ENCODE measurements around the gene FIP1L1. TPM values are rescaled to one million over a fixed set of nuclear protein-coding genes. Genes with fewer than 3 reads are reported as not detected.

FIP1L1 gene
- polyA plus RNA-seq, 1 of the 3 experiments (the other 2 are of a cell fraction): 20.3 TPM

DNA sequence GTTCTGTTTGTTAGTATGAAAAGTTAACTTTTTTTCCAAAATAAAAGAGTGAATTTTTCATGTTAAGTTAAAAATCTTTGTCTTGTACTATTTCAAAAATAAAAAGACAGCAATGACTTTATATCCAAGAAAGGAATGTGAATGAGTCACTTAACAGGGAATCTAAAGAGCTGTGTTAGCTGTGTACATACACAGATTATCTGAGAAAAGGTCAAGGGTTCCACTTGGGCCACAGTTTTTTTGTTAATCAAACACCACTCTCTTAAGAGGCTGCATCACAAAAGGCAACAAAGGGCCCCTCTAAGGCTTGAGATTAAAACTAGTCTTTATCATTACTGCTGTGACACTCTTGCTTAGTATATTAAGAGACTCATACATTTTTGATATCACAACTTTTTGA, 82.1 kb downstream of the FIP1L1 start:
- H3K79me2 ChIP-seq (ENCODE audit: insufficient read depth): no peaks in the 10 kb centered on the region
- H3K27me3 ChIP-seq (ENCODE audit: insufficient read depth): no peaks in the 10 kb centered on the region
- no peaks in the 10 kb centered on the region for H3K9me2 ChIP-seq
- no peaks in the 10 kb centered on the region for H3K9me3 ChIP-seq
- H4K20me1 ChIP-seq (ENCODE audit: insufficient read depth): no peaks in the 10 kb centered on the region
- peaks cover 11% of the 10 kb centered on the region for H3F3A ChIP-seq (replicated peaks; ENCODE audit: insufficient read depth)
- H3K4me2 ChIP-seq: no peak overlapping the region; the same call in 1 of the 2 replicates
- no peak overlapping the region for H2AFZ ChIP-seq (ENCODE audit: low read depth)
- no peak for DNase-seq
- peaks cover 0 to 18% of the 10 kb centered on the region in 2 experiments; a peak in 2 of 4 replicates for H3K4me1 ChIP-seq (ENCODE audit: control insufficient read depth in 1 of 2, insufficient read depth in 2 of 2, low read depth in 1 of 2, low read length in 1 of 2)
- no peak overlapping the region for H3K4me3 ChIP-seq (ENCODE audit: low read depth in 2 of 2, low read length in 1 of 2)
- H3K9ac ChIP-seq: no peak overlapping the region
- ChIA-PET CTCF (interaction anchor here (1.1 kb wide), 1 partner anchor 769 kb away, joined by 3 read pairs; no protein-coding TSS in a partner anchor), POLR2A (no interaction called here)
- H3K27ac ChIP-seq (ENCODE audit: low read depth in 2 of 2, low read length in 1 of 2): peak overlapping the region in 1 of 2 experiments; percentile 39; a peak in 2 of 4 replicates
- peaks cover 83% of the 10 kb centered on the region in 2 experiments for H3K36me3 ChIP-seq (replicated peaks in 1 of 2; ENCODE audit: control insufficient read depth in 1 of 2, insufficient read depth in 2 of 2, low read length in 1 of 2)
- TF ChIP-seq, protein P1, sequence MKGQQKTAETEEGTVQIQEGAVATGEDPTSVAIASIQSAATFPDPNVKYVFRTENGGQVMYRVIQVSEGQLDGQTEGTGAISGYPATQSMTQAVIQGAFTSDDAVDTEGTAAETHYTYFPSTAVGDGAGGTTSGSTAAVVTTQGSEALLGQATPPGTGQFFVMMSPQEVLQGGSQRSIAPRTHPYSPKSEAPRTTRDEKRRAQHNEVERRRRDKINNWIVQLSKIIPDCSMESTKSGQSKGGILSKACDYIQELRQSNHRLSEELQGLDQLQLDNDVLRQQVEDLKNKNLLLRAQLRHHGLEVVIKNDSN (IDR thresholded peaks at IDR 0.05; ENCODE audit: borderline replicate concordance, low read depth): no peak
- TF ChIP-seq JUND (IDR thresholded peaks at IDR 0.05) (peak; percentile 54), RXRA (IDR thresholded peaks at IDR 0.05; ENCODE audit: borderline replicate concordance, low read depth) (0 out of 2 replicates have a peak, but pooled peaks have one; percentile 28), FOSL2 (IDR thresholded peaks at IDR 0.05; ENCODE audit: borderline replicate concordance, low read depth) (peak; percentile 73), TCF12 (IDR thresholded peaks at IDR 0.05) (peak; percentile 29; the same call in 1 of the 2 replicates)
- TF ChIP-seq, protein P2, sequence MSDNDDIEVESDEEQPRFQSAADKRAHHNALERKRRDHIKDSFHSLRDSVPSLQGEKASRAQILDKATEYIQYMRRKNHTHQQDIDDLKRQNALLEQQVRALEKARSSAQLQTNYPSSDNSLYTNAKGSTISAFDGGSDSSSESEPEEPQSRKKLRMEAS (IDR thresholded peaks at IDR 0.05; ENCODE audit: low read depth): no peak

DNA sequence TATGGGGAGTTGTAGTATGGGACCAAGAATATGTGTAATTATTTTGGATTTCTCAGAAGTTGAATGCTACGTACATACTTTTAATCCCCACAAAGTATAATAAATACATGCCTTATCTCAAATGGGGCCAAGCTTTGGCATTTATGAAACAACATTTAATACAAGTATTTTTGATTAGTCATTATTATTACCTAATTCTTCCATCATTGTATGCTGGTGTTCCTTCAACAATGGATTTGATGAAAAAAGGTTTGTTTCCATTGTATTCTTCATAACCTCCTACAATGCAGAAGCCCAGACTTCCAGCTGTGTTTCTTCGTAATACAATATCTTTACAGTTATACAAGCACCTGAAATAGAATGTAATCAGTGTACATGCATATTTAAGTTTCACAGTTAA, 83.8 kb downstream of the FIP1L1 start:
- ChIA-PET CTCF (no interaction called here), POLR2A (no interaction called here)
- peaks cover 0 to 18% of the 10 kb centered on the region in 2 experiments; a peak in 2 of 4 replicates for H3K4me1 ChIP-seq (ENCODE audit: control insufficient read depth in 1 of 2, insufficient read depth in 2 of 2, low read depth in 1 of 2, low read length in 1 of 2)
- no peak for TF ChIP-seq POLR2AphosphoS5 (IDR thresholded peaks at IDR 0.05; ENCODE audit: low read depth, low read length)
- TF ChIP-seq FOSL2 (IDR thresholded peaks at IDR 0.05; ENCODE audit: borderline replicate concordance, low read depth): no peak
- no peak for TF ChIP-seq GABPA (IDR thresholded peaks at IDR 0.05; ENCODE audit: low read depth)
- no peak for TF ChIP-seq CHD2 (IDR thresholded peaks at IDR 0.05; ENCODE audit: low read length, partially characterized antibody)
- no peaks in the 10 kb centered on the region for H3K79me2 ChIP-seq (ENCODE audit: insufficient read depth)
- no peaks in the 10 kb centered on the region for H3K27me3 ChIP-seq (ENCODE audit: insufficient read depth)
- no peak overlapping the region for H3K4me3 ChIP-seq (ENCODE audit: low read depth in 2 of 2, low read length in 1 of 2)
- no peaks in the 10 kb centered on the region for H3K9me3 ChIP-seq
- no peak overlapping the region for H3K27ac ChIP-seq (ENCODE audit: low read depth in 2 of 2, low read length in 1 of 2)
- no peak overlapping the region for H3K4me2 ChIP-seq
- peaks cover 69% of the 10 kb centered on the region in 2 experiments for H3K36me3 ChIP-seq (replicated peaks in 1 of 2; ENCODE audit: control insufficient read depth in 1 of 2, insufficient read depth in 2 of 2, low read length in 1 of 2)
- no peak overlapping the region for H3K9ac ChIP-seq
- H3F3A ChIP-seq (replicated peaks; ENCODE audit: insufficient read depth): peaks cover 11% of the 10 kb centered on the region
- no peak overlapping the region for H2AFZ ChIP-seq (ENCODE audit: low read depth)
- no peaks in the 10 kb centered on the region for H3K9me2 ChIP-seq
- 99% methylated on average over 2 of the region's 2 CpGs for WGBS (ENCODE audit: low lambda C conversion rate)
- H4K20me1 ChIP-seq (ENCODE audit: insufficient read depth): no peaks in the 10 kb centered on the region
- DNase-seq: no peak

DNA sequence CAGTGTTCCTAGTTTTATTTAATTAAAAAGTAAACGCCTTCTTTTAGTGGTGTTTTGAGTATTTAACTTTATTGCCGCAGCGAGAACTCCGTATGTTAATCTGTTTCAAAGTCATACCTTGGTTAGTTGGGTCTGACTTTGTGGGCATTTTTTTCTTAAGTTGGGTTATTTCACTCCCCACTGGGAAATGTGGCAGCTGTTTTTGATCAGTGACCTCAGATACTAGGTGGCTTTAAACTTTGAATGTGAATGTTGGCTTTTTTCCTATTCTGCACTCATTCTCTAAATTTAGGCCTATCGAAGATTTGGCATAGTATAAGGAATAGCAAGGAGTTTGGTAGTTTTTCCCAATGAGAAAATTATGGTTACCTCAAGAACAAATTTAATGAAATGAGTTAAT, 85.9 kb downstream of the FIP1L1 start:
- no peaks in the 10 kb centered on the region for H3K27me3 ChIP-seq (ENCODE audit: insufficient read depth)
- peaks cover 0 to 18% of the 10 kb centered on the region in 2 experiments; a peak in 2 of 4 replicates for H3K4me1 ChIP-seq (ENCODE audit: control insufficient read depth in 1 of 2, insufficient read depth in 2 of 2, low read depth in 1 of 2, low read length in 1 of 2)
- H4K20me1 ChIP-seq (ENCODE audit: insufficient read depth): no peaks in the 10 kb centered on the region
- POLR2A ChIA-PET: no interaction called here
- TF ChIP-seq, protein P3, sequence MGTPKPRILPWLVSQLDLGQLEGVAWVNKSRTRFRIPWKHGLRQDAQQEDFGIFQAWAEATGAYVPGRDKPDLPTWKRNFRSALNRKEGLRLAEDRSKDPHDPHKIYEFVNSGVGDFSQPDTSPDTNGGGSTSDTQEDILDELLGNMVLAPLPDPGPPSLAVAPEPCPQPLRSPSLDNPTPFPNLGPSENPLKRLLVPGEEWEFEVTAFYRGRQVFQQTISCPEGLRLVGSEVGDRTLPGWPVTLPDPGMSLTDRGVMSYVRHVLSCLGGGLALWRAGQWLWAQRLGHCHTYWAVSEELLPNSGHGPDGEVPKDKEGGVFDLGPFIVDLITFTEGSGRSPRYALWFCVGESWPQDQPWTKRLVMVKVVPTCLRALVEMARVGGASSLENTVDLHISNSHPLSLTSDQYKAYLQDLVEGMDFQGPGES (IDR thresholded peaks at IDR 0.05; ENCODE audit: low read depth, low read length): no peak
- TF ChIP-seq TCF12 (IDR thresholded peaks at IDR 0.05) (0 out of 2 replicates have a peak, but pooled peaks have one; percentile 31), POLR2AphosphoS5 (IDR thresholded peaks at IDR 0.05; ENCODE audit: low read depth, low read length) (no peak)
- no peak overlapping the region for H3K4me2 ChIP-seq
- H2AFZ ChIP-seq (ENCODE audit: low read depth): no peak overlapping the region
- H3F3A ChIP-seq (replicated peaks; ENCODE audit: insufficient read depth): peaks cover 11% of the 10 kb centered on the region
- H3K4me3 ChIP-seq (ENCODE audit: low read depth in 2 of 2, low read length in 1 of 2): no peak overlapping the region
- DNase-seq: no peak
- CTCF ChIA-PET: interaction anchor here (1.2 to 1.5 kb wide), 2 partner anchors 10 to 28 kb away, joined by 3 read pairs; no protein-coding TSS in a partner anchor
- no peaks in the 10 kb centered on the region for H3K9me2 ChIP-seq
- H3K79me2 ChIP-seq (ENCODE audit: insufficient read depth): no peaks in the 10 kb centered on the region
- WGBS (ENCODE audit: low lambda C conversion rate): 97% methylated on average over 5 of the region's 5 CpGs
- H3K27ac ChIP-seq (ENCODE audit: low read depth in 2 of 2, low read length in 1 of 2): no peak overlapping the region
- peaks cover 51 to 54% of the 10 kb centered on the region in 2 experiments for H3K36me3 ChIP-seq (replicated peaks in 1 of 2; ENCODE audit: control insufficient read depth in 1 of 2, insufficient read depth in 2 of 2, low read length in 1 of 2)
- no peaks in the 10 kb centered on the region for H3K9me3 ChIP-seq
- H3K9ac ChIP-seq: no peak overlapping the region
